ENCODE measurements around the gene UNC50.

DNA sequence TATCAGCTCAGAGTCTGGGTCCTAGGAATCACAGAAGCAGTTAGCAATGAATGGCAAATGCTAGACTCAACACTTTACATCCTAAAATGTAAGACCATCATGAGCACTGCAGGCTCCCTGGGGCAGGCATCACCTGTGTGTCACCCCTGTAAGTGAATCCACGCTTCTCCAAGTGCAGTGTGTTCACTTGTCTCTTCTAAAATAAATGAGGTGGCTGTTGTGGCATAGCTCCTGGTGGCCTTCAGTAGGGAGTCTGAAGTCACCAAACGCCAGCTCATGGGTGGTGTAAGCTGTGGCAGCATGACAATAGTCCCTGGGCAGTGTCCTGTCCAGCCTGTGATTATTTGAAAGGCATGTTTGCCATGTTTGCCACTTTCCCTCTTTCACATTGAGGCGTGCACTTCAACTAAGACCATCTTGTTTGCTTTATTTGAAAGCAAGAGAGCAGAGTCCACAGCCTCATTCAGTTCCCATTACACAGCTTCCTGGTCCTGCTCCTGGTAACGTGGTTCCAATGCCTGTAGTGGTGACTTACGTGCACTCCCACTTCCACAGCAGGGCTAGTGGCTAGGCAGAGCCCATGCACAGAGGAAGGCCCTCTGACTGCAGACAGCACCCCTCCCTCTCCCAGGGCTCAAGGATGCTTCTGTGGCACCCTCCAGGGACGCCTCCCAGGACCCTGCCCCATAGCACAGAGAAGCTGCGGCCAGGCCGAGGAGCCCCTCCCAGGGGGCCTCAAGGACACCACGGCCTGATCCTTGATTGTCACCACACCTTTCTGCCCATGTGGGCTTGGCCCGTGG is 24.4 kb upstream of the UNC50 start:
- TF ChIP-seq, protein P1, sequence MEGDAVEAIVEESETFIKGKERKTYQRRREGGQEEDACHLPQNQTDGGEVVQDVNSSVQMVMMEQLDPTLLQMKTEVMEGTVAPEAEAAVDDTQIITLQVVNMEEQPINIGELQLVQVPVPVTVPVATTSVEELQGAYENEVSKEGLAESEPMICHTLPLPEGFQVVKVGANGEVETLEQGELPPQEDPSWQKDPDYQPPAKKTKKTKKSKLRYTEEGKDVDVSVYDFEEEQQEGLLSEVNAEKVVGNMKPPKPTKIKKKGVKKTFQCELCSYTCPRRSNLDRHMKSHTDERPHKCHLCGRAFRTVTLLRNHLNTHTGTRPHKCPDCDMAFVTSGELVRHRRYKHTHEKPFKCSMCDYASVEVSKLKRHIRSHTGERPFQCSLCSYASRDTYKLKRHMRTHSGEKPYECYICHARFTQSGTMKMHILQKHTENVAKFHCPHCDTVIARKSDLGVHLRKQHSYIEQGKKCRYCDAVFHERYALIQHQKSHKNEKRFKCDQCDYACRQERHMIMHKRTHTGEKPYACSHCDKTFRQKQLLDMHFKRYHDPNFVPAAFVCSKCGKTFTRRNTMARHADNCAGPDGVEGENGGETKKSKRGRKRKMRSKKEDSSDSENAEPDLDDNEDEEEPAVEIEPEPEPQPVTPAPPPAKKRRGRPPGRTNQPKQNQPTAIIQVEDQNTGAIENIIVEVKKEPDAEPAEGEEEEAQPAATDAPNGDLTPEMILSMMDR (IDR thresholded peaks at IDR 0.05), result no peak
- TF ChIP-seq EP300 (IDR thresholded peaks at IDR 0.05), result no peak

Measured in ovary (tissue), 3 donors.